ENCODE data around the gene PSMC5.
A peak's percentile ranks its signal among the peaks of the same experiment; 100 is the strongest.
"Not testable (repeated sequence)": the region's sequence is repeated elsewhere in the genome, so short reads cannot be mapped to it uniquely, and the experiment has no call there.

The PSMC5 gene

GRCh38 chr17:63842173-63842539 lies 14.9 kb downstream of the PSMC5 start:
- peak overlapping the region; percentile 84 for H3K4me3 ChIP-seq (ENCODE audit: low read depth, low read length)
- peak overlapping the region; percentile 45 for H3K27ac ChIP-seq
- in situ Hi-C loops (cut with HindIII; ENCODE audit: low pct_ligation_motif_present, low sequenced_read_pairs), result no loop called here
- no peaks in the 10 kb centered on the region for H3K36me3 ChIP-seq (replicated peaks)
- H3K27me3 ChIP-seq (replicated peaks), result no peaks in the 10 kb centered on the region
- DNase-seq, result no peak
- TF ChIP-seq CTCF (IDR thresholded peaks at IDR 0.05; ENCODE audit: low read depth, low read length, missing control alignments), result no peak

GRCh38 chr17:63842540-63843386 lies 15.5 kb downstream of the PSMC5 start, which contains the start of gene SMARCD2:
Gene SMARCD2 (minus strand): TSS chr17:63842685. CDS start chr17:63842674, 11 bp downstream.
- Histone ChIP-seq H3K36me3 (replicated peaks) (no peaks in the 10 kb centered on the region), H3K27me3 (replicated peaks) (no peaks in the 10 kb centered on the region), H3K4me3 (ENCODE audit: low read depth, low read length) (peak within 1 kb of the TSS; percentile 84), H3K27ac (peak within 1 kb of the TSS; percentile 55)
- in situ Hi-C loops (cut with HindIII; ENCODE audit: low pct_ligation_motif_present, low sequenced_read_pairs), result no loop called here
- TF ChIP-seq CTCF (IDR thresholded peaks at IDR 0.05; ENCODE audit: low read depth, low read length, missing control alignments), result no peak
- DNase-seq, result peak; percentile 98

GRCh38 chr17:63843387-63843888 lies 16.2 kb downstream of the PSMC5 start:
- Histone ChIP-seq H3K4me3 (ENCODE audit: low read depth, low read length) (peak overlapping the region; percentile 84), H3K27ac (peak overlapping the region; percentile 55)
- H3K36me3 ChIP-seq (replicated peaks); H3K27me3 ChIP-seq (replicated peaks); in situ Hi-C loops (cut with HindIII; ENCODE audit: low pct_ligation_motif_present, low sequenced_read_pairs): not testable (repeated sequence)
- peak; percentile 27 for DNase-seq

- H3K27ac ChIP-seq, result no peak overlapping the region
- in situ Hi-C loops (cut with HindIII; ENCODE audit: low pct_ligation_motif_present, low sequenced_read_pairs), result no loop called here
- no peaks in the 10 kb centered on the region for H3K36me3 ChIP-seq (replicated peaks)
- no peaks in the 10 kb centered on the region for H3K27me3 ChIP-seq (replicated peaks)
- no peak overlapping the region for H3K4me3 ChIP-seq (ENCODE audit: low read depth, low read length)
- no peak for TF ChIP-seq CTCF (IDR thresholded peaks at IDR 0.05; ENCODE audit: low read depth, low read length, missing control alignments)
- DNase-seq, result no peak
These were observed 16.9 kb downstream of the PSMC5 start for GRCh38 chr17:63843910-63844677.

GRCh38 chr17:63845509-63845908 lies 18.3 kb downstream of the PSMC5 start:
- H3K36me3 ChIP-seq (replicated peaks), result no peaks in the 10 kb centered on the region
- in situ Hi-C loops (cut with HindIII; ENCODE audit: low pct_ligation_motif_present, low sequenced_read_pairs), result no loop called here
- TF ChIP-seq CTCF (IDR thresholded peaks at IDR 0.05; ENCODE audit: low read depth, low read length, missing control alignments), result no peak

More at GRCh38 chr17:63845509-63845908, 18.3 kb downstream of the PSMC5 start:
- DNase-seq, result no peak
- Histone ChIP-seq H3K27me3 (replicated peaks) (no peaks in the 10 kb centered on the region), H3K4me3 (ENCODE audit: low read depth, low read length) (no peak overlapping the region), H3K27ac (no peak overlapping the region)
